Neuron (in vitro differentiated cells): ENCODE results near the gene GCNA.
"Not testable (repeated sequence)": the region's sequence is repeated elsewhere in the genome, so short reads cannot be mapped to it uniquely, and the experiment has no call there.

Source experiments
- H2AFZ ChIP-seq: one replicate; pipeline ENCODE4 v1.6.1; 2013; ENCODE audit warnings: low read depth, mild to moderate bottlenecking, inconsistent platforms, low read length, moderate library complexity
- H3K27me3 ChIP-seq: one replicate; pipeline ENCODE4 v1.6.1; 2013; ENCODE audit warnings: low read length; ENCODE audit not compliant: insufficient read depth
- H3K36me3 ChIP-seq: one replicate; pipeline ENCODE4 v1.6.1; 2013; ENCODE audit warnings: low read length; ENCODE audit not compliant: insufficient read depth
- H3K4me1 ChIP-seq: one replicate; pipeline ENCODE4 v1.6.1; 2013; ENCODE audit warnings: low read length; ENCODE audit not compliant: insufficient read depth
- H3K4me3 ChIP-seq: 2 replicates; pipeline ENCODE4 v1.5.1; 2013; ENCODE audit warnings: mild to moderate bottlenecking, low read length, moderate library complexity
- H3K9me3 ChIP-seq: one replicate; pipeline ENCODE4 v1.6.1; 2013; ENCODE audit warnings: low read length

GCNA gene

DNA sequence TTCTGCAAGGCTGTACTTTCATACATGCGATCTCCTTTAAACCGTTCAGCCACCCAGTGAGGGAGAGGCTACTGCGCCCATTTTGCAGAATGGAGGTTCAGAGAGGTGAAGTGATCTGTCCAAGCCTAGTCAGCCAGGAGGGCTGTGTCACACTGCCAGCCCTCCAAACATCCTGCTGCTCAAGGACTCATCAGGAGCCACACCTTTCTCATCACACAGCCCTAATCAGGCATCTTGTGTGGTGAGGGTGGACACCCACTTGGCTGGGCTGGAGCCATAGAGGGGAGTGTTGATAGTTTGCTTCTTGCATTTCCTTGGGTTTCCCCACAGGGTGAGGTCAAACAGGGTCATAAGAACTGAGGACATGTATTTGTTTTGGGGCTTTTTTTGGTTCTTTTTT lies 45.5 kb downstream of the GCNA start:
- Histone ChIP-seq H3K4me3 (no peak overlapping the region), H3K4me1 (no peaks in the 10 kb centered on the region), H3K36me3 (no peaks in the 10 kb centered on the region), H3K9me3 (no peaks in the 10 kb centered on the region), H3K27me3 (no peaks in the 10 kb centered on the region), H2AFZ (no peak overlapping the region)

DNA sequence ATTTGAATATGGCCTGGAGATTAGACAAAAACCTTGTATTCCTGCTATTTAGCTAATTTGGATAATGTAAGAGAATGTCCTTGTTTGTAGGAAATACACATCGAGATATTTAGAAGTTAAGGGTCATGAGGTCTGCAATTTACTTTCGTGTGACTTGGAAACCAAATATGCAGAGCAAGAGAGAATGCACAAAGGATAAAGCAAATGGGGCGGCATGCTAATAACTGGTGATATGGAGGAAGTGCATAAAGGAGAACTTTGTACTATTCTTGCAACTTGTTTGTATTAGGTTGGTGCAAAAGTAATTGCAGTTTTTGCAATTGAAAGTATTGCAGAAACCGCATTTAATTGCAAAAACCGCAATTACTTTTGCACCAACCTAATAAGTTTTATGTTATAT lies 47.2 kb downstream of the GCNA start:
- Histone ChIP-seq H3K9me3 (no peaks in the 10 kb centered on the region), H2AFZ (no peak overlapping the region), H3K27me3 (peaks cover 4% of the 10 kb centered on the region), H3K4me3 (no peak overlapping the region), H3K36me3 (no peaks in the 10 kb centered on the region), H3K4me1 (no peaks in the 10 kb centered on the region)

DNA sequence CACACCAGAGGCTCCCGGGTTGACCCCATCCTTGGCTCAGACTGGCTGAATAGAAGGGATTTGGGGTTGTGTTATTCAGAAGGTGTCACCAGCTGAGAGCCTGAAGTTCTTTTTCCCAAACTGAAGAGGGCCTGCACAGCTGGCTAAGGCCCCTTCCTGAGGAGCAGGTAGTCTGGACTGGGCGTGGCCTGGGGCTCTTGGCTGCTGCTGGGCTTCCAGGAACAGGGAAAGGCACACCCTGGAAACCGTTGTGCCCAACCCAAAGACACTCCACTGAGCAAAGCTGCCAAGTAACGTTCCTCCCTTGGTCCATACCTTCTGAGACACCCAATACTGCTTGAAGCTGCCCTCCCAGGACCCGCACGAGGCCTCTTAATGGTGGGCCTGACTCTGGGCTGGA lies 48.3 kb downstream of the GCNA start:
- Histone ChIP-seq H2AFZ (no peak overlapping the region), H3K27me3 (peaks cover 4% of the 10 kb centered on the region), H3K36me3 (no peaks in the 10 kb centered on the region), H3K4me3 (no peak overlapping the region), H3K4me1 (no peaks in the 10 kb centered on the region), H3K9me3 (no peaks in the 10 kb centered on the region)

DNA sequence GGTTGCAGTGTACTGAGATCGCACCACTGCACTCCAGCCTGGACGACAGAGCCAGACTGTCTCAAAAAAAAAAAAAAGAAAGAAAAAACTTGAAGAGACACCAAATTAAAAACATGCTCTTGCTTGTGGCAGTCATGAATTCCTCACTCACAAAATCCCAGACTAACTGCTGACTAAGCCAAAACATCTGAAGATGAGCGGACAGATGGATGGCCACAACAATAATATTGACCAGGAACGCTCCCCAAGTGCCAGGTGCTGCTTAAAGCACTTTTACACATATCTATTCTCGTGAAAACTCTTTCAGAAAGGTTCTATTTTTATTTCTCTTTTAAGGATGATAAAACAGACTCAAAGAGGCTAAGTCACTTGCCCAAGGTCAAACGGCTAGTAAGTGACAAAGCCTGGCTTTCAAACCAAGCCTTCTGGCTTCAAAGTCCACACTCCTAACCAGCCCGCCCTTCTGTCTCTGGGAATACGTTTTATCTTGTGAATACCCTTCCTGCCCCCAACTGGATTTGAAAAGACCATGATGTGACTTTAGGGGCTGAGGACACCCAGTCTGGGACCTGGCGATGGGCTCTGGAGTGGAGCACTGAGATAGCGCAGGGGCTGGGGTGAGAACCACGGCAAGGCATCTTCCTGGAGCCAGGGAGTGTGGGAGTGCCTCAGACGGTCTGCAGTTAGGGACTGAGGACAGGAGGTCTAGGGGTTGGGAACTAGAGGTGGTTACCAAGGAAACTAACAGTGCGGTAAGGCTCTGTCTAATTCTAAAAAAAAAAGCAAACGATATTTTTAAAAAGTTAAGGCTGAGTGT lies 49.6 kb downstream of the GCNA start:
- Histone ChIP-seq H3K27me3 (peaks cover 4% of the 10 kb centered on the region), H3K9me3 (no peaks in the 10 kb centered on the region), H3K36me3 (no peaks in the 10 kb centered on the region), H3K4me1 (no peaks in the 10 kb centered on the region), H2AFZ (no peak overlapping the region), H3K4me3 (no peak overlapping the region)

DNA sequence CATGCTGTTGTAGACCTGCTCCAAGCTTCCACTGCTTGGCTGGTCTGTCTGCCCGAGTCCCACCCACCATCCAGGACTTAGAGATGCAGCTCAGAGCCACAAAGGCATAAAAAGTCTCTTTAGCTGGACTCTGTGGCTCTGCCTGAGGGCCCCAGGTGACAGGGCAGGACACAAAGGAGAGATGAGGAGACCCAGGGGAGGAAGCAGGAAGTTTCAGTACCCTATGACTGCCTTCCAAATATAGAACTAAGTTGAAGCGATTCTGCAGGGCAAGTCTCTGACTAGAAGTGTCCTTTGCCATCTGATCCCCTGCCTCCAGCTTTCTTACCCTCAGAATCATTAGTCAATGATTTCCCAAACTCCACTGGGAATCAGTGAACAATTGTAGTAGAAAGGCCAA lies 51.2 kb downstream of the GCNA start:
- Histone ChIP-seq H3K9me3 (no peaks in the 10 kb centered on the region), H3K4me1 (no peaks in the 10 kb centered on the region), H3K36me3 (no peaks in the 10 kb centered on the region), H3K4me3 (no peak overlapping the region), H2AFZ (no peak overlapping the region), H3K27me3 (peaks cover 4% of the 10 kb centered on the region)

DNA sequence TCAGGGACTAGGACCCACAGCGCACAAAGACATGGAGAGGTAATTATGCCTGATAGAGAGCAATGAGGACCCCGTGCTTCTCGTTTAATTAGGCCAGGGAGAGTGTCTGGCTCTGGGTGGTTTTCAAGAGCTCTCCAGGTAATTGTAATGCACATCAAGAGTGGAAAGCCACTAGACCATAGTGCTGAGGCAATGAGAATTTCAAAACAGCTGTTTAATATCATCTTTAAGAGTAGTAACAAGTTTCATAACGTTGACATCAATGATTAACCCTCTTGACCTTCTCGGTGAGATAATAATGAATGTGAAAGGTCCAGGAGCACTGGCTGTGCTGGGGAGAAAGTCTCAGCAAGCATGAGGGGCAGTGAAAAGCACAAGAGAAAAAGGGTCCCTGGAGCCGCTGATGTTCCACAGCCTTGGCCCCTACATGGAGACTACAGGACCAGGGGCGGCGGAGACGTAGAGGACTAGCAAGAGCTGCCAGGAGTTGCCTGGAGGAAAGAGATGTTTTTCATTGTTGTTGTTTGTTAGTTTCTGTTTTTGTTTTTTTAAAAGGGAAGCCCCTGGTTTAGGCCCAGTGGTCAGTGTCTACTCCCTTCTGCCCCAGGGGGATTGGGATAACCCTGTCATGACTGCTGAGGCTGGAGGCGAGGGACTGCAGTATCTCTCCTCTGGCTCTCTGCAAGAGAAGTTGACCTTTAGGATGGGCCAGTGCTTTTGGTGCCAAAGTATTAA lies 54.9 kb downstream of the GCNA start:
- H2AFZ ChIP-seq, result no peak overlapping the region
- H3K27me3 ChIP-seq, result peaks cover 4% of the 10 kb centered on the region
- H3K4me1 ChIP-seq, result no peaks in the 10 kb centered on the region
- H3K36me3 ChIP-seq, result no peaks in the 10 kb centered on the region
- H3K9me3 ChIP-seq, result no peaks in the 10 kb centered on the region
- H3K4me3 ChIP-seq, result no peak overlapping the region

DNA sequence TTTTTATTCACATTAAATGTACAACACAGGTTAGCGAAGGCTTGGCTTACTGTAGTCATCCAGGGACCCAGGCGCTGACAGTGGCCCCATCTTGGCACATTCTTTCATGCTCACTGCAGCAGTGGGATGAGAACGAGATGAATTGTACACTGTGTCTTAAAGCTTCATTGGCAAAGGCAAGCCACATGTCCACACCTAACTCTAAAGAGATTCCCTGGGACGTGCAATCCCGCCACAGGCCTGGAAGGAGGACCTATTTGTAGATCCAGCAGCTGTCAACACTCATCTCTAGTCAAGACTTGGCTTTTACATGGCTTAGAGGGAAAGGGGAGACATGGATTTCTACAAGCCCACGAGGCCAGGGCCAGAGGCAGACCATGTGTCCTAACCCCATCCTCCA lies 56.1 kb downstream of the GCNA start:
- Histone ChIP-seq H3K36me3 (no peaks in the 10 kb centered on the region), H3K4me1 (no peaks in the 10 kb centered on the region), H2AFZ (no peak overlapping the region), H3K4me3 (no peak overlapping the region), H3K27me3 (peaks cover 3% of the 10 kb centered on the region), H3K9me3 (no peaks in the 10 kb centered on the region)

DNA sequence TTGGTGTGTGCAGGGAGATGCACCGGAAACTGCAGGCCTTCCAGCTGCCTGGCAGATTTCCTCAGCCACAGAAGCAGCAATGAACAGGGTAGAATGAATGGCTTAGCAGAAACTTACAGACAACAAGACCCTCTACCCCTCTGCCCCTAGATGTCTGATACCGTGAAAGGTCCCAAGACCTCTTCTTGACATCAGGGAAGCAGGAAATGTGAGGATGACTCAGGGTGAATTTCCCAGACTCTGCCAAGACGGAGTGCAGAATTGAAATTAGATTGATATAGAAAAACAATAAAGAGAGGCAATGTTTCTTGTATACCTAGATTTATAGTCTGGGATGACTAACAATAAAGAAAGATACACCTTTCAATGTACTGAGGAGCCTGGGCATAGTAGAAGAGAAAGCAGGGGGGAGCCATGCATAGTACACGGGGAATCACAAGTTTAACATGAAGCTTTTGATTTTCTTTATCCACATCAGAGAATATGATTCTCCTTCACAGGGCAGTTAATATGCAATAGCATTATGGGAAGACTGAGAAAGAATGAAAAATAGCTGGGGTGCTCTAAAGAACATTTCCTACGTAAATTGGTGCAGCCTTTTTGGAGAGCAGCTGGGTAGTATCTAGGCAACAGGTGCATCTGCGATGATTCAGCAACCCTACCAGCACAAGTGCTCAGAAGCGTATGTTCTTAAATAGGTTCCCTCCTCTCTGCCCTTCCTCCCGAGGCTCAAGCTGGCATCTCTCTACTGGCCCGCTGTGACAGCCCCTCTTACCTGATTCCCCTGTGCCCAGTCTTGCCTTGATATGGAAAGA lies 58.4 kb downstream of the GCNA start:
- Histone ChIP-seq H3K27me3 (peaks cover 4% of the 10 kb centered on the region), H3K36me3 (no peaks in the 10 kb centered on the region), H3K9me3 (no peaks in the 10 kb centered on the region), H2AFZ (no peak overlapping the region), H3K4me3 (no peak overlapping the region), H3K4me1 (no peaks in the 10 kb centered on the region)

DNA sequence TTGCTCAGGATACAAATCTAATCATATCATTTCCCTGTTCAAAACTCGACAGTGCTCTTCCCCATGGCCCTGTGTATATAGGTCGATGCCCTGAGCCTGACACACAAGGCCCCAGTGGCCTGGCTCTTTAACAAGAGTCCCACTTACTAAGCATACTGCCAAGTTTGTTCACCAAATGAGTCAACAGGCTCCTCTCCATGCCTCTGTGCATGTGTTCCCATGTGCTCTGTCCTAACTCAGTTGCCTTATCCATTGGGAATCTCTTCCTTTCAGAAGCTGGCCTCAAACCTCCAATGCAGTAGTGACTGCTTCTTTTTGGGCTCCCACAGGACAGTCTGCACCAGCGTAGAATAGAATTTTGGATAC lies 59.0 kb downstream of the GCNA start:
- Histone ChIP-seq H2AFZ (no peak overlapping the region), H3K4me1 (no peaks in the 10 kb centered on the region), H3K9me3 (no peaks in the 10 kb centered on the region), H3K4me3 (no peak overlapping the region), H3K36me3 (no peaks in the 10 kb centered on the region), H3K27me3 (peaks cover 4% of the 10 kb centered on the region)

DNA sequence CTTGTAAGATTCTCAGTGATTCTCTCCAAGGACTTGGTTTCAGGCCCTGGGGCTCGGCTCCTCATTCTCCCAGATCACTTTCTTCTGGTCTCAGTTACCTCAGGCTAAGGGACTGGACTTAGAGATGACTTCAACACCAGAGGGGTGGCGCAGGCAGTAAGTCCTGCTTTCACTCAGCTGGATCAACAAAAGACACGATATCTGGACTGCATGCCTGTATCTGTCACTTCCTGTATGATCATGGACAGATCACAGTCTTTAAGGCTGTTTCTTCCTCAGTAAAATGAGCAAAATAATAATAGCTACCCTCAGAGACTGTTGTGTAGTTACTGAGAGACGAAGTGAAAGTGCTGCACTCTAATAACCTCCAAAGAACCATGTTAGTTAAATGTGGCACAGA lies 59.6 kb downstream of the GCNA start:
- Histone ChIP-seq H2AFZ (no peak overlapping the region), H3K36me3 (no peaks in the 10 kb centered on the region), H3K4me1 (no peaks in the 10 kb centered on the region), H3K4me3 (no peak overlapping the region), H3K9me3 (no peaks in the 10 kb centered on the region), H3K27me3 (peaks cover 4% of the 10 kb centered on the region)

DNA sequence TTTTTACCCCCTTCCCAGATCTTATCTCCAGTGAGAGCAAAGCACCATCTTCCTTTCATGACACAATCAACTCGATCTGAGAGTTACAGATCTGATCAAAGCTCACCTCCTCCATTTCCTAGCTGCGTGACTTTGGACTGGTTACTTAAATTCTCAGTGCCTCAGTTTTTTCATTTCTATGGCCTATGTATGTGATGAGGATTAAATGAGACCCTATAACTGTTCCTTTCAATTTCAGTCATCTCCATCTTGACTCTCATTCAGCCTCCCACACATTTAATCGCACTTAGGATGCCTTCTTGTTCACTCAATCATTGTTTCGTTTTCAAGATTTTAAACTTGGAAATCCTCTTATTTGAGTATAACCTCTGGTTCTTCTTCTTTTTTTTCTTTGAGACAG lies 60.2 kb downstream of the GCNA start:
- Histone ChIP-seq H3K27me3 (peaks cover 4% of the 10 kb centered on the region), H2AFZ (no peak overlapping the region), H3K4me3 (no peak overlapping the region), H3K36me3 (no peaks in the 10 kb centered on the region), H3K9me3 (no peaks in the 10 kb centered on the region), H3K4me1 (no peaks in the 10 kb centered on the region)

DNA sequence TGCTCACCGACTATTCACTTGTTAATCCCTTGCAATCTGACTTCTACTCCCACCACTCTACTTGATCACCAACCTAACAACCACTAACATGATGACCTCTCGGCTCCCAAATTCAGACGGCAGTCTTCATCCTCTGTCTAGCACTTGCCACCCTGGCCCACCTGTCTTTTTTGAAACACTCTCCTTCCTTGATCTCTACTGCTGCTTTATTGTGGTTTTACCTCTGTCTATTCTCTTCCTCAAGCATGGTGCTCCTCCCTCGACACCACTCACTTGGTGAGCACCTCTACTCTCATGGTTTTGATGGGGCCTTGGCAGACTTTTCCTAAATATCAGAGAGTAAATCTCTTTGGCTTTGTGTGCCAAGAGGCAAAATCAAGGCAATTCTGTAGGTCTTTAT lies 61.8 kb downstream of the GCNA start:
- no peak overlapping the region for H2AFZ ChIP-seq
- H3K9me3 ChIP-seq, result no peaks in the 10 kb centered on the region

DNA sequence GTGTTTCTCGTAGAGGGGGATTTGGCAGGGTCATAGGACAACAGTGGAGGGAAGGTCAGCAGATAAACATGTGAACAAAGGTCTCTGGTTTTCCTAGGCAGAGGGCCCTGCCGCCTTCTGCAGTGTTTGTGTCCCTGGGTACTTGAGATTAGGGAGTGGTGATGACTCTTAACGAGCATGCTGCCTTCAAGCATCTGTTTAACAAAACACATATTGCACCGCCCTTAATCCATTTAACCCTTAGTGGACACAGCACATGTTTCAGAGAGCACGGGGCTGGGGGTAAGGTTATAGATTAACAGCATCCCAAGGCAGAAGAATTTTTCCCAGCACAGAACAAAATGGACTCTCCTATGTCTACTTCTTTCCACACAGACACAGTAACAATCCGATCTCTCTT lies 66.2 kb downstream of the GCNA start:
- not testable (repeated sequence) for H3K4me3 ChIP-seq, H3K36me3 ChIP-seq, H3K9me3 ChIP-seq, H2AFZ ChIP-seq, H3K4me1 ChIP-seq, H3K27me3 ChIP-seq

More for the DNA sequence above, 61.8 kb downstream of the GCNA start:
- Histone ChIP-seq H3K4me3 (no peak overlapping the region), H3K27me3 (peaks cover 4% of the 10 kb centered on the region), H3K36me3 (no peaks in the 10 kb centered on the region), H3K4me1 (no peaks in the 10 kb centered on the region)
